HepG2 (cell line): ENCODE measurements around the gene MSI2. TPM values are rescaled to one million over a fixed set of nuclear protein-coding genes. Genes with fewer than 3 reads are reported as not detected.

Experiments used
- ARID5B ChIP-seq: IDR thresholded peaks from 2 replicates; pipeline ENCODE4 v1.4.0; 2020; ENCODE audit warnings: mild to moderate bottlenecking, missing genetic modification reagents
- ASH2L ChIP-seq: fragments of 300-600, 200-600 bp; sonication (generic); IDR thresholded peaks from 2 replicates; pipeline ENCODE4 v1.7.0; 2017; ENCODE audit warnings: low read depth, mild to moderate bottlenecking, moderate library complexity, mixed read lengths, low read length; ENCODE audit not compliant: insufficient read length
- FOSL2 ChIP-seq: sonication (generic); formaldehyde crosslinking; IDR thresholded peaks from 2 replicates; pipeline ENCODE4 v1.4.0; 2020; ENCODE audit warnings: missing genetic modification reagents
- FOXK1 ChIP-seq: sonication (generic); formaldehyde crosslinking; IDR thresholded peaks from 2 replicates; pipeline ENCODE4 v1.4.0; 2020; ENCODE audit warnings: low read depth, missing genetic modification reagents, borderline replicate concordance
- KAT8 ChIP-seq: IDR thresholded peaks from 2 replicates; pipeline ENCODE4 v1.6.1; 2016; ENCODE audit warnings: missing genetic modification reagents, missing compliant biosample characterization
- KLF15 ChIP-seq: sonication (generic); formaldehyde crosslinking; IDR thresholded peaks from 2 replicates; pipeline ENCODE4 v1.8.1; 2023; ENCODE audit warnings: borderline replicate concordance, mild to moderate bottlenecking, inconsistent platforms, missing genetic modification reagents, mixed read lengths
- PAXIP1 ChIP-seq: sonication (generic); formaldehyde crosslinking; conservative IDR thresholded peaks from 2 replicates; pipeline ENCODE4 v1.4.0; 2020; ENCODE audit warnings: mild to moderate bottlenecking, missing genetic modification reagents, moderate library complexity
- PRDM10 ChIP-seq: sonication (generic); formaldehyde crosslinking; IDR thresholded peaks from 2 replicates; pipeline ENCODE4 v1.4.0; 2020; ENCODE audit warnings: low read depth, missing genetic modification reagents
- ZBTB26 ChIP-seq: IDR thresholded peaks from 2 replicates; pipeline ENCODE4 v1.6.1; 2016; ENCODE audit warnings: missing compliant biosample characterization, missing genetic modification reagents, borderline replicate concordance
- ZFP91 ChIP-seq: sonication (generic); formaldehyde crosslinking; IDR thresholded peaks from 2 replicates; pipeline ENCODE4 v1.9.0; 2022; ENCODE audit warnings: missing genetic modification reagents, mild to moderate bottlenecking, borderline replicate concordance
- ZNF3 ChIP-seq: IDR thresholded peaks from 2 replicates; pipeline ENCODE4 v1.7.0; 2017; ENCODE audit warnings: inconsistent platforms
- ZNF891 ChIP-seq: sonication (generic); formaldehyde crosslinking; IDR thresholded peaks from 2 replicates; pipeline ENCODE4 v1.5.0; 2020; ENCODE audit warnings: mild to moderate bottlenecking, missing genetic modification reagents
- ZSCAN21 ChIP-seq: sonication (generic); formaldehyde crosslinking; IDR thresholded peaks from 2 replicates; pipeline ENCODE4 v1.8.0; 2022; ENCODE audit warnings: mild to moderate bottlenecking, missing genetic modification reagents, moderate library complexity, borderline replicate concordance
- polyA plus RNA-seq, 8 experiments: library from polyadenylated mRNA; depleted of rRNA in 3 of 8; stranded (reverse) in 7 of 8; unstranded in 1 of 8; fragments of >200 nt; fragmentation: Illumina TruSeq in 4 of 8; extraction: Trizol in 4 of 8; gene quantifications; 2 replicates each; pipeline versions ENCODE4 v1.2.1 to v1.2.3, GENCODE V29; 2011 to 2016; ENCODE audit warnings: low read depth in 4 of 8, missing spikeins in 1 of 8, mixed read lengths in 1 of 8; ENCODE audit not compliant: insufficient read depth in 1 of 8
- total RNA-seq, 5 experiments: library from RNA; depleted of rRNA; stranded (reverse); fragments of >200 nt; fragmentation: Illumina TruSeq; extraction: Trizol; gene quantifications; 2 replicates each; pipeline ENCODE4 v1.2.3, GENCODE V29; 2016; ENCODE audit warnings: low read depth in 1 of 5

Gene MSI2
- total and polyA plus RNA-seq, 2 of the 13 experiments (the other 11 are each of a cell fraction or from before 2014, with no cell fraction given), result 77.5 to 78.4 TPM

DNA sequence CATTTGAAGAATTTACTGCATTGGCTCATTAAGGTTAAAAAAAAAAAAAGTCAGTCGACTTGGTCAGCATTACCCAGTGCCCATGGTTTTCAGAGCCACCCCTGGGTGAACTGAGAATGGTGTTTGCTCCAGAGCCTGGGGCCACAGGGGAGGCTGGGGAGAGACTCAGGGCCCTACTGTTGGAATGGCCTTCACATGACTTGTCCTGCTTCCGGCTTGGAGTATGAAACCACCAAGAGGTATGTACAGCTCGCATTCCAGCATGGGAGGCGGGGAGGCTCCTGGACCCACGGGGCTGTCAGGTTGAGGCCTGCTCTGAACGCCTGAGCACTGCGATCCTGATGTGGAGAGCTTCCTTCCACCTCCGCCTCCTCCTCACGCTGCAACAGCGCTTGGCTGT lies 36.8 kb downstream of the MSI2 start (continued):
- TF ChIP-seq PAXIP1 (CRISPR knock-in tag), result peak; percentile 72; the same call in 1 of the 2 replicates
- peak; percentile 64; the same call in 1 of the 2 replicates for TF ChIP-seq ZSCAN21 (CRISPR knock-in tag)
- 0 out of 2 replicates have a peak, but pooled peaks have one; percentile 22 for TF ChIP-seq FOXK1 (CRISPR knock-in tag)
- peak; percentile 63; the same call in 1 of the 2 replicates for TF ChIP-seq ZNF3
- no peak for TF ChIP-seq KLF15 (CRISPR knock-in tag)
- peak; percentile 72; the same call in 1 of the 2 replicates for TF ChIP-seq PRDM10 (CRISPR knock-in tag)
- TF ChIP-seq ZBTB26 (CRISPR knock-in tag), result peak; percentile 76; the same call in 1 of the 2 replicates
- TF ChIP-seq ZNF891, result peak; percentile 36; the same call in 1 of the 2 replicates
- 0 out of 2 replicates have a peak, but pooled peaks have one; percentile 70 for TF ChIP-seq KAT8 (CRISPR knock-in tag)
- peak; percentile 83 for TF ChIP-seq ARID5B (CRISPR knock-in tag)
- TF ChIP-seq ZFP91, result peak; percentile 73; the same call in 1 of the 2 replicates
- TF ChIP-seq ASH2L, result no peak
- peak; percentile 78 for TF ChIP-seq FOSL2 (CRISPR knock-in tag)
